ENCODE data around the gene FBXO42.

- no peak for TF ChIP-seq CTCF (IDR thresholded peaks at IDR 0.05)
- TF ChIP-seq POLR2A (IDR thresholded peaks at IDR 0.05): no peak
Measured at GRCh38 chr1:16334655-16335340, 17.5 kb downstream of the FBXO42 start.
